ENCODE measurements around the gene YIF1B. TPM values are rescaled to one million over a fixed set of nuclear protein-coding genes. Genes with fewer than 3 reads are reported as not detected.

Gene YIF1B
- total and polyA plus RNA-seq, 9 of the 15 experiments (the other 6 are each of a cell fraction or from before 2014, with no cell fraction given), result 8.5 to 586 (median 323) TPM

- TF ChIP-seq NR2C1 (IDR thresholded peaks at IDR 0.05) (peak; percentile 19; the same call in 1 of the 2 replicates), NR2C1 (tag; IDR thresholded peaks at IDR 0.05) (no peak), BACH1 (tag; IDR thresholded peaks at IDR 0.05) (peak; percentile 59; the same call in 1 of the 2 replicates), ZBTB9 (CRISPR knock-in tag; IDR thresholded peaks at IDR 0.05) (0 out of 2 replicates have a peak, but pooled peaks have one; percentile 27), MLLT1 (IDR thresholded peaks at IDR 0.05) (no peak), ZNF609 (CRISPR knock-in tag; IDR thresholded peaks at IDR 0.05; ENCODE audit: borderline replicate concordance) (peak; percentile 42; the same call in 1 of the 2 replicates), NFIC (IDR thresholded peaks at IDR 0.05) (peak; percentile 66)
Measured at GRCh38 chr19:38270587-38271167, 45.1 kb downstream of the YIF1B start (continued).

All from K562 (cell line).